Lower leg skin (tissue), 3 donors: ENCODE data around the gene APOC3.

Source experiments
- CTCF ChIP-seq, 3 donors: fragments of 450-650 bp; IDR thresholded peaks; one replicate each; pipeline ENCODE4 v1.5.1; 2016; ENCODE audit warnings: antibody characterized with exemption in 3 of 3, mild to moderate bottlenecking in 3 of 3, moderate library complexity in 2 of 3
- POLR2A ChIP-seq, 2 donors: fragments of 450-650 bp; IDR thresholded peaks; one replicate each; pipeline ENCODE4 v1.6.1; 2016 to 2017; ENCODE audit warnings: antibody characterized with exemption in 2 of 2, mild to moderate bottlenecking in 1 of 2, moderate library complexity in 1 of 2

GRCh38 chr11:116856423-116856822, 26.7 kb downstream of the APOC3 start:
- TF ChIP-seq POLR2A (IDR thresholded peaks at IDR 0.05) (no peak), CTCF (IDR thresholded peaks at IDR 0.05) (no peak)
